HG03025 (cell line): ENCODE data around the gene MAP3K12.
A peak's percentile ranks its signal among the peaks of the same experiment; 100 is the strongest.
"Not testable (repeated sequence)": the region's sequence is repeated elsewhere in the genome, so short reads cannot be mapped to it uniquely, and the experiment has no call there.

ENCODE experiments used
- ATAC-seq: cut with Tn5 transposase; IDR thresholded peaks from one replicate; pipeline ENCODE4 v1.9.1; 2021; ENCODE audit warnings: mild to moderate bottlenecking, moderate library complexity; ENCODE audit not compliant: unreplicated experiment, low FRiP score

The MAP3K12 gene

GRCh38 chr12:53444593-53445325, 54.5 kb downstream of the MAP3K12 start:
- ATAC-seq = not testable (repeated sequence)

GRCh38 chr12:53443955-53444354, 55.3 kb downstream of the MAP3K12 start:
- ATAC-seq = no peak

GRCh38 chr12:53441040-53441833, 58.0 kb downstream of the MAP3K12 start, which contains the start of gene PRR13:
TSS of gene PRR13 (plus strand) at chr12:53441734. CDS start at chr12:53442715, 981 bp downstream.
- peak; percentile 89 for ATAC-seq

- not testable (repeated sequence) for ATAC-seq
Observed at GRCh38 chr12:53439582-53439981, 59.7 kb downstream of the MAP3K12 start.

- ATAC-seq = not testable (repeated sequence)
Observed at GRCh38 chr12:53435326-53435725, 63.9 kb downstream of the MAP3K12 start.

- ATAC-seq = no peak
Observed at GRCh38 chr12:53431187-53431586, 68.1 kb downstream of the MAP3K12 start.

- no peak for ATAC-seq
Observed at GRCh38 chr12:53430116-53430515, 69.1 kb downstream of the MAP3K12 start.
